Measurements from ENCODE around the gene CRAT. TPM values are rescaled to one million over a fixed set of nuclear protein-coding genes. Genes with fewer than 3 reads are reported as not detected.

The CRAT gene
- total RNA-seq, 3 donors from 2014 or later: 3.4 to 5.2 (median 5.2) TPM

- H3K4me1 Mint-ChIP-seq (ENCODE audit: low read depth): no peaks in the 10 kb centered on the region
- peaks cover 7% of the 10 kb centered on the region for H3K36me3 Mint-ChIP-seq (ENCODE audit: insufficient read depth)
- H3K4me3 Mint-ChIP-seq: no peak overlapping the region
- DNase-seq (no peak), ATAC-seq (no peak)
- no peaks in the 10 kb centered on the region for H3K27me3 Mint-ChIP-seq (ENCODE audit: low read depth)
- H3K9me3 Mint-ChIP-seq: no peaks in the 10 kb centered on the region
Measured at GRCh38 chr9:129058965-129059795, 51.4 kb downstream of the CRAT start.

GRCh38 chr9:129054163-129054851, 56.3 kb downstream of the CRAT start:
- H3K36me3 Mint-ChIP-seq (ENCODE audit: insufficient read depth): peaks cover 6% of the 10 kb centered on the region
- ATAC-seq: no peak
- no peaks in the 10 kb centered on the region for H3K27me3 Mint-ChIP-seq (ENCODE audit: low read depth)

GRCh38 chr9:129053020-129053419, 57.6 kb downstream of the CRAT start:
- Mint-ChIP-seq H3K4me1 (ENCODE audit: low read depth) (no peaks in the 10 kb centered on the region), H3K9me3 (no peaks in the 10 kb centered on the region), H3K4me3 (no peak overlapping the region), H3K27me3 (ENCODE audit: low read depth) (no peaks in the 10 kb centered on the region), H3K36me3 (ENCODE audit: insufficient read depth) (peaks cover 12% of the 10 kb centered on the region)
- no peak for ATAC-seq
- no peak for DNase-seq

More at GRCh38 chr9:129054163-129054851, 56.3 kb downstream of the CRAT start:
- no peaks in the 10 kb centered on the region for H3K4me1 Mint-ChIP-seq (ENCODE audit: low read depth)
- H3K4me3 Mint-ChIP-seq: no peak overlapping the region
- no peak for DNase-seq
- no peaks in the 10 kb centered on the region for H3K9me3 Mint-ChIP-seq

DNA sequence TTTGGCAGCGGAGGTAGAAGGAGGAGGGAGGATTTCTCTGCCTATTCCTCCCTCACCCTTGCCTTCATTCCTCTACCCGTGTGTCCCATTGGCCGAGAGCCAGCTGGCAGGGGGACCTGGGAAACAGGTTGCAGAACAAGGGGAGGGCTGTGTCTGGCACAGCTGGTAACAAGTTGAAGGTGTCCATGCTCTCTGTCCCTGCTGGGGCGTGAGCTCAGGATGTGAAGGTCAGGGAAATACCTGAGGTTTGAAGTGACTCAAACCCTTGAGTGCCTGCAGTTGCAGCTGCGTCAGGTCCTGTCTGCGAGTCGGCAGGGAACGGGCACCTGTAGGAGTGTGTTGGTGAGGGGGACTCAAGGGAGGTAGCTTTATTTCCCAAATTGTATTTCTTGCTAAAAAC, 58.0 kb downstream of the CRAT start:
- no peaks in the 10 kb centered on the region for H3K4me1 Mint-ChIP-seq (ENCODE audit: low read depth)
- DNase-seq: no peak
- ATAC-seq: no peak
- H3K4me3 Mint-ChIP-seq: no peak overlapping the region
- no peaks in the 10 kb centered on the region for H3K9me3 Mint-ChIP-seq
- H3K27me3 Mint-ChIP-seq (ENCODE audit: low read depth): no peaks in the 10 kb centered on the region
- peaks cover 12% of the 10 kb centered on the region for H3K36me3 Mint-ChIP-seq (ENCODE audit: insufficient read depth)

Other genes with a start within 250 kb of the CRAT start
- 1 to 10 TPM; 4.7 to 5.6 (median 4.8) TPM for gene KYAT1, start 228.8 kb downstream of the CRAT start, total RNA-seq
- 10 to 100 TPM; 22.6 to 24.0 (median 23.6) TPM for gene LRRC8A, start 228.7 kb downstream of the CRAT start, total RNA-seq
- under 1 TPM in 1 of 3 donors, not detected in 2; 0.20 TPM for gene PHYHD1, start 189.8 kb downstream of the CRAT start, total RNA-seq
- 10 to 100 TPM; 14.4 to 15.8 (median 15.2) TPM for gene DOLK, start 163.2 kb downstream of the CRAT start, total RNA-seq
- gene NUP188, start 163.1 kb downstream of the CRAT start, total RNA-seq: 100 to 1,000 TPM; 166 to 183 (median 167) TPM
- gene SH3GLB2, start 82.5 kb downstream of the CRAT start, total RNA-seq: 10 to 100 TPM; 37.5 to 43.2 (median 40.9) TPM
- gene MIGA2, start 74.2 kb downstream of the CRAT start, total RNA-seq: 10 to 100 TPM; 42.4 to 50.9 (median 46.6) TPM
- gene DOLPP1, start 29.7 kb downstream of the CRAT start, total RNA-seq: 10 to 100 TPM; 27.5 to 30.5 (median 30.3) TPM
- 10 to 100 TPM; 80.7 to 90.2 (median 89.9) TPM for gene PTPA, start 622 bp upstream of the CRAT start, total RNA-seq
- gene IER5L, start 67.5 kb upstream of the CRAT start, total RNA-seq: 1 to 10 TPM; 1.6 to 1.9 (median 1.8) TPM